ENCODE data around the gene RPL36.

DNA sequence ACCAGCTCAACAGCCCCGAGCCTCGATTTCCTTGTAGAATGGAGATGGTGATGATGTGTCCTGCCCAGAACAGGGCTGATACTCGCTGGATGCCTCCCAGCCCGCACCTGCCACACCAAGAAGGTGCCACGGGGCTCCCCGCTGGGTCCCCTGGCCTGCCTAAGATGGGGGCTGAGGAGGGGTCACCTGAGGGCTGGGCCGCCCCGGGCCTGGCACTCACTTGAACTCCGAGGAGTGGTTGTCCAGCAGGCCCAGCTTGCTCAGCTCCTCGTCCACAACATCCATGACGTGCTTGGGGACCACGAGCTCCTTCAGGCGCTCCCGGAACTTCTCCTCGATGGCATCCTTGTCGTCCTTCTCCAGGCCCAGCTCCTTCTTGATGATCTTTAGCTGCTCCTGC lies 15.5 kb downstream of the RPL36 start:
- TF ChIP-seq, protein P1, sequence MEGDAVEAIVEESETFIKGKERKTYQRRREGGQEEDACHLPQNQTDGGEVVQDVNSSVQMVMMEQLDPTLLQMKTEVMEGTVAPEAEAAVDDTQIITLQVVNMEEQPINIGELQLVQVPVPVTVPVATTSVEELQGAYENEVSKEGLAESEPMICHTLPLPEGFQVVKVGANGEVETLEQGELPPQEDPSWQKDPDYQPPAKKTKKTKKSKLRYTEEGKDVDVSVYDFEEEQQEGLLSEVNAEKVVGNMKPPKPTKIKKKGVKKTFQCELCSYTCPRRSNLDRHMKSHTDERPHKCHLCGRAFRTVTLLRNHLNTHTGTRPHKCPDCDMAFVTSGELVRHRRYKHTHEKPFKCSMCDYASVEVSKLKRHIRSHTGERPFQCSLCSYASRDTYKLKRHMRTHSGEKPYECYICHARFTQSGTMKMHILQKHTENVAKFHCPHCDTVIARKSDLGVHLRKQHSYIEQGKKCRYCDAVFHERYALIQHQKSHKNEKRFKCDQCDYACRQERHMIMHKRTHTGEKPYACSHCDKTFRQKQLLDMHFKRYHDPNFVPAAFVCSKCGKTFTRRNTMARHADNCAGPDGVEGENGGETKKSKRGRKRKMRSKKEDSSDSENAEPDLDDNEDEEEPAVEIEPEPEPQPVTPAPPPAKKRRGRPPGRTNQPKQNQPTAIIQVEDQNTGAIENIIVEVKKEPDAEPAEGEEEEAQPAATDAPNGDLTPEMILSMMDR (IDR thresholded peaks at IDR 0.05): no peak
- TF ChIP-seq POLR2A (IDR thresholded peaks at IDR 0.05): no peak

Data from body of pancreas (tissue), 4 donors.